ENCODE results near the gene ZC3H7B.

DNA sequence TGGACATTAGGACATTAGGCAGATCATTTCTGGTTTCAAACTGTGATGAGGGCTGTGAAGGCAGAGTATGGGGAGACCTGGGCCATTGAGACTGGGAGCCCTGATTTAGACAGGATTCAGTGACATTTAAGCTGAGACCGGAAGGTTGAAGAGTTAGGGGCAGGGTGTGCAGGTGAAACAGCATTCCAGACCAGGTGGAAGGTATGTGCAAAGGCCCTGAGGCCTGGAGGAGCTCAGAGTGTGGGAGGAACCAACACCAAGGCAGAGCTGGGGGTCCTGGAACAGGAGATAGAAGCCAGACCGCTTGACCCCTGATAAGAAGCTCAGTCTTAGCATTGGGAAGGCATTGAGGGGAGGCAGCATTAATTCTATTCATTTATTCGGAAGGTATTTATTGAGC is 32.5 kb downstream of the ZC3H7B start:
- TF ChIP-seq, protein P1, sequence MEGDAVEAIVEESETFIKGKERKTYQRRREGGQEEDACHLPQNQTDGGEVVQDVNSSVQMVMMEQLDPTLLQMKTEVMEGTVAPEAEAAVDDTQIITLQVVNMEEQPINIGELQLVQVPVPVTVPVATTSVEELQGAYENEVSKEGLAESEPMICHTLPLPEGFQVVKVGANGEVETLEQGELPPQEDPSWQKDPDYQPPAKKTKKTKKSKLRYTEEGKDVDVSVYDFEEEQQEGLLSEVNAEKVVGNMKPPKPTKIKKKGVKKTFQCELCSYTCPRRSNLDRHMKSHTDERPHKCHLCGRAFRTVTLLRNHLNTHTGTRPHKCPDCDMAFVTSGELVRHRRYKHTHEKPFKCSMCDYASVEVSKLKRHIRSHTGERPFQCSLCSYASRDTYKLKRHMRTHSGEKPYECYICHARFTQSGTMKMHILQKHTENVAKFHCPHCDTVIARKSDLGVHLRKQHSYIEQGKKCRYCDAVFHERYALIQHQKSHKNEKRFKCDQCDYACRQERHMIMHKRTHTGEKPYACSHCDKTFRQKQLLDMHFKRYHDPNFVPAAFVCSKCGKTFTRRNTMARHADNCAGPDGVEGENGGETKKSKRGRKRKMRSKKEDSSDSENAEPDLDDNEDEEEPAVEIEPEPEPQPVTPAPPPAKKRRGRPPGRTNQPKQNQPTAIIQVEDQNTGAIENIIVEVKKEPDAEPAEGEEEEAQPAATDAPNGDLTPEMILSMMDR (IDR thresholded peaks at IDR 0.05; ENCODE audit: insufficient read depth, low read depth, low read length), result no peak
- TF ChIP-seq EZH2 (IDR thresholded peaks at IDR 0.05; ENCODE audit: insufficient read depth, low read length), result no peak
